GM12878 (cell line): ENCODE data around the gene OOSP3.

ENCODE experiments used
- EZH2 ChIP-seq: IDR thresholded peaks from 2 replicates; pipeline ENCODE4 v1.6.1; 2012; ENCODE audit warnings: low read depth, mild to moderate bottlenecking, control low read depth, inconsistent platforms, low read length, borderline replicate concordance; ENCODE audit not compliant: control insufficient read depth
- MYC ChIP-seq: IDR thresholded peaks from 2 replicates; pipeline ENCODE4 v1.6.1; 2011; ENCODE audit warnings: mild to moderate bottlenecking, low read length, moderate library complexity, inconsistent platforms; ENCODE audit not compliant: insufficient read depth, insufficient replicate concordance, insufficient read length, severe bottlenecking

GRCh38 chr11:59839615-59840014, 39.0 kb upstream of the OOSP3 start:
- TF ChIP-seq EZH2 (no peak), MYC (no peak)
